GM18520 (cell line): ENCODE results near the gene SFTA2.
"Not testable (repeated sequence)": the region's sequence is repeated elsewhere in the genome, so short reads cannot be mapped to it uniquely, and the experiment has no call there.

Experiments used
- ATAC-seq: cut with Tn5 transposase; IDR thresholded peaks from one replicate; pipeline ENCODE4 v1.9.1; 2021; ENCODE audit not compliant: unreplicated experiment

The SFTA2 gene

GRCh38 chr6:30914076-30914853, 17.7 kb downstream of the SFTA2 start, which contains the start of gene VARS2:
Gene VARS2 (plus strand): TSS chr6:30914238. CDS start chr6:30914837, 599 bp downstream.
- peak; percentile 76 for ATAC-seq

- ATAC-seq, result no peak
Measured at GRCh38 chr6:30913721-30914075, 18.3 kb downstream of the SFTA2 start.

- ATAC-seq, result no peak
Measured at GRCh38 chr6:30912746-30913520, 19.0 kb downstream of the SFTA2 start.

GRCh38 chr6:30910473-30910872, 21.5 kb downstream of the SFTA2 start:
- not testable (repeated sequence) for ATAC-seq

GRCh38 chr6:30908700-30909099, 23.3 kb downstream of the SFTA2 start:
- ATAC-seq, result no peak

- peak; percentile 94 for ATAC-seq
Measured at GRCh38 chr6:30907758-30908591, 24.0 kb downstream of the SFTA2 start, which contains the start of gene GTF2H4. Gene GTF2H4 (plus strand): TSS chr6:30908207.

GRCh38 chr6:30907290-30907757, 24.6 kb downstream of the SFTA2 start:
- ATAC-seq, result not testable (repeated sequence)

- ATAC-seq, result no peak
Measured at GRCh38 chr6:30903236-30903635, 28.7 kb downstream of the SFTA2 start.

- no peak for ATAC-seq
Measured at GRCh38 chr6:30902709-30903108, 29.3 kb downstream of the SFTA2 start.

- not testable (repeated sequence) for ATAC-seq
Measured at GRCh38 chr6:30902196-30902595, 29.8 kb downstream of the SFTA2 start.

- ATAC-seq, result no peak
Measured at GRCh38 chr6:30901436-30901835, 30.5 kb downstream of the SFTA2 start.

- no peak for ATAC-seq
Measured at GRCh38 chr6:30900863-30901417, 31.0 kb downstream of the SFTA2 start.

GRCh38 chr6:30898750-30899360, 33.1 kb downstream of the SFTA2 start:
- no peak for ATAC-seq

- ATAC-seq, result no peak
Measured at GRCh38 chr6:30897882-30898281, 34.1 kb downstream of the SFTA2 start.

- ATAC-seq, result no peak
Measured at GRCh38 chr6:30896541-30896940, 35.4 kb downstream of the SFTA2 start.

GRCh38 chr6:30895343-30895742, 36.6 kb downstream of the SFTA2 start:
- no peak for ATAC-seq

GRCh38 chr6:30894935-30895334, 37.0 kb downstream of the SFTA2 start:
- ATAC-seq, result no peak

- ATAC-seq, result no peak
Measured at GRCh38 chr6:30894381-30894780, 37.6 kb downstream of the SFTA2 start.

- ATAC-seq, result no peak
Measured at GRCh38 chr6:30893666-30894065, 38.3 kb downstream of the SFTA2 start.

GRCh38 chr6:30893001-30893591, 38.9 kb downstream of the SFTA2 start:
- no peak for ATAC-seq
